Activated CD8-positive, alpha-beta memory T cell treated with anti-CD3 and anti-CD28 coated beads, Interleukin-2, amount 10 ng/mL, durations not matched to agents 7 days and 5 days (primary cell): ENCODE data around the gene NID1. TPM values are rescaled to one million over a fixed set of nuclear protein-coding genes. Genes with fewer than 3 reads are reported as not detected.
A peak's percentile ranks its signal among the peaks of the same experiment; 100 is the strongest.

Experiments used
- ATAC-seq: fragments of 150-1000 bp; cut with Tn5 transposase; one replicate; pipeline ENCODE4 v1.10.0; 2021; ENCODE audit warnings: moderate library complexity
- CTCF ChIA-PET: fragments of 350-600 bp; sonication (Branson Sonifier 250); formaldehyde crosslinking; loops from one replicate; lab custom pipeline; 2021; ENCODE audit warnings: antibody characterized with exemption; lab: Charles Lee
- DNase-seq: peaks from one replicate; pipeline ENCODE4 v3.0.0-alpha.2; 2020
- H3K27ac Mint-ChIP-seq: one replicate; pipeline ENCODE4 v1.8.0; 2021; ENCODE audit warnings: mild to moderate bottlenecking, mixed read lengths
- H3K27me3 Mint-ChIP-seq: one replicate; pipeline ENCODE4 v1.8.0; 2021; ENCODE audit warnings: mixed read lengths
- H3K36me3 Mint-ChIP-seq: one replicate; pipeline ENCODE4 v1.8.0; 2021; ENCODE audit warnings: mild to moderate bottlenecking, mixed read lengths
- H3K4me1 Mint-ChIP-seq: one replicate; pipeline ENCODE4 v1.8.0; 2021; ENCODE audit warnings: mixed read lengths
- H3K4me3 Mint-ChIP-seq: one replicate; pipeline ENCODE4 v1.8.0; 2021; ENCODE audit warnings: mild to moderate bottlenecking, moderate library complexity, mixed read lengths
- H3K9me3 Mint-ChIP-seq: one replicate; pipeline ENCODE4 v1.8.0; 2022; ENCODE audit warnings: low read depth, mixed read lengths
- total RNA-seq, 2 experiments: library from RNA; stranded (reverse); gene quantifications; one replicate each; pipeline ENCODE4 v1.2.3, GENCODE V29; 2021

Gene NID1
- total RNA-seq, 2 experiments from 2014 or later: 0.38 to 0.52 TPM

- H3K4me1 Mint-ChIP-seq: peaks cover 8% of the 10 kb centered on the region
- H3K36me3 Mint-ChIP-seq: no peaks in the 10 kb centered on the region
- peaks cover 7% of the 10 kb centered on the region for H3K27me3 Mint-ChIP-seq
- no peak overlapping the region for H3K4me3 Mint-ChIP-seq
- H3K9me3 Mint-ChIP-seq: no peaks in the 10 kb centered on the region
- H3K27ac Mint-ChIP-seq: no peak overlapping the region
- ATAC-seq (no peak), DNase-seq (peak; percentile 37)
- CTCF ChIA-PET: no interaction called here
Measured at GRCh38 chr1:236023926-236024565, 40.8 kb downstream of the NID1 start.

DNA sequence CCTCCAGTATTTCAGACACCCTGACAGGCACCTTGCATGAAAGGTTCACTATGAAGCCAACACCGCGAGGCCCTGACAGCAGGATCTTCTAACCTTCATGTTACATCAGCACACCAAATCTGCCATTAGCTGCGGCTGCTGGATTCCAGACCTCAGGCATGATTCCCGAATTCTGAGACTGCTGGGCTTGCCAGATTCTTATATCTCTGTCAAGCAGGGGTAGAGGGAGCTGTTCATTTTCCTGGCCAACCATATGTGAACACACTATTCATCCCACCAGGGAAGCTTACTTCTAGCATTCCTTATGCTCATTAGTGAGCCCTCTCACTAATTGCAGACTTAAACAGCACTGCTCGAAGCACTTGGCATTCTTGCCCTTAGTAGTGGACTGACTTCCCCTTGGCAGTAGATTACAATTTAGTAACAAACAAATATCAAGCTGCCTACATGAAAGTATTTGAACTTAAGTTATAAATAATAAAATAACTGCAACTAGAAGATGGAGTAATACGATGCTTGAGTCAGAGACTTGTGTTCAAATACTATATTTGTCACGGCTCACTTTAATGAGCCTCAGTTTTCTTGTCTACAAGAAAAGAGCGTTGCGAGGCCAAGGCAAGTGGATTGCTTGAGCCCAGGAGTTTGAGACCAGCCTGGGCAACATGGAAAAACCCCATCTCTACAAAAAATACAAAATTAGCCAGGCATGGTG is 43.3 kb downstream of the NID1 start:
- DNase-seq (no peak), ATAC-seq (no peak)
- Mint-ChIP-seq H3K36me3 (no peaks in the 10 kb centered on the region), H3K4me1 (peaks cover 2% of the 10 kb centered on the region), H3K27ac (no peak overlapping the region), H3K27me3 (peaks cover 13% of the 10 kb centered on the region), H3K4me3 (no peak overlapping the region), H3K9me3 (no peaks in the 10 kb centered on the region)
- CTCF ChIA-PET: no interaction called here

DNA sequence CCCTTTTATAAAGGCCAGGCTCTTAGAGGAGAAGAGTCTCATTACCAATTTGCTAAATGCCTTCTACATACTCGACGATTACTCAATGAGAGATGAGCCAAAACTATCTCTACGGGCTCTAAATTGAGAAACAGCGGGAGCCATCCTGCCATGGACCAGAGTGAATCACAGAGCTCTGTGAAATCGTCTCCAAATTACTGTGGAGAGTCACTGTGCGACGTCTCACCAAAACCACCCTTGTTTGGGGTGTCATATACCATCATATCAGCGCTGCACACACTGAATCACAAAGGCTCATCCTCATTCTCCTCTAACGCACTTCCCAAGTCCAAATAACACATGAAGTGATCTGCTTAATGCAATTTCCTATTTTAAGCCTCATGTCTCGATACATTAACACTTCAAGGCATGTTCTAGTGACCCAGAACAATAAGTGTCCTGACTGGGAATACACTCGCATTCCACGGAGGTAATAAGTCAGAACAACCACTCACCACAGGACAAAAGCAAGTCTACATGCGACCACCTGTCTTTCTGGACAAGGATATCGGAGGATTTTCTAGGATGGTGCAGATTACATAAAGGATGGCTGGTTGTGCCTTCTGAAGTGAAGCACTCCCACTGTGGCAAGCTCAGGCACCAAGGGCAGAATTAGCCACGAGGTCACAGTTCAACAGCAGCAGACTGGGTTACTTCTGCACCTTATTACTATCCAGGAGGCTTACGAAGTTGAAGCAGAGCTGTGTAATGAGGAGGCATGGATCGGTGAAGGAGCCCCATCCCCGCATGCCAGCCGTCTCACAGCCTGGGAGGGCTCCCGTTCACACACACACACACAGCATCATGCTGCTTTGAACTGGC is 44.3 kb downstream of the NID1 start:
- Mint-ChIP-seq H3K27ac (no peak overlapping the region), H3K4me3 (no peak overlapping the region), H3K4me1 (no peaks in the 10 kb centered on the region), H3K27me3 (peaks cover 16% of the 10 kb centered on the region), H3K9me3 (no peaks in the 10 kb centered on the region), H3K36me3 (no peaks in the 10 kb centered on the region)
- ATAC-seq: no peak
- no peak for DNase-seq
- CTCF ChIA-PET: no interaction called here

DNA sequence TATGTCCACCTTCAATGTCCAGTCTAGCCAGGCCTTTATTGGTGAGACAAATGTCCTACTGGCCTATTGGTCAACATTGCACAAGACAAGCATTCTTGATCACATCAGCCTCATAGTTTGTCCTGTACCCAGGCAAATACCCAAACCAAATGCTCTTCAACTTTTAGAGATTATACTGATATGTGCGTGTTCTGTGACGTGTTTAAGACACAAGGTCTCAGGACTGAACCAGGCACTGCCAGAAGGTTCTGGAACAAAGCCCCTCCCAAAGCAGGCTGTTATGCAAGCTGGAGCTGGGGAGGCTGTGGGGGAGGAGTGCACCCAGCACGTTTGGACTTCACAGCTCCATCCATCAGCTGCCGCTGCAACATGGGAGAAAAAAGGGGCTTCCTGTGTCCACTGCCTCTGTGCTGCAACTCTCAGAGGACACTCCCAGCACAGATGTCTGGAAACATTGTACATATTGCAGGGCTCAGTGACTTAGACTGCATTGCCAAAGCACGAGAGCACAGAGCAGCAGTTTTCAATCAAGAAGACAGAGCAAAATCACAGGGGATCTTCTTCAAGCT is 45.9 kb downstream of the NID1 start:
- no peak overlapping the region for H3K4me3 Mint-ChIP-seq
- no peaks in the 10 kb centered on the region for H3K9me3 Mint-ChIP-seq
- H3K4me1 Mint-ChIP-seq: no peaks in the 10 kb centered on the region
- H3K27ac Mint-ChIP-seq: no peak overlapping the region
- ATAC-seq: no peak
- H3K36me3 Mint-ChIP-seq: no peaks in the 10 kb centered on the region
- H3K27me3 Mint-ChIP-seq: peaks cover 16% of the 10 kb centered on the region
- DNase-seq: no peak
- CTCF ChIA-PET: interaction anchor here (0.9 kb wide), 1 partner anchor 418 kb away, joined by 3 read pairs; no protein-coding TSS in a partner anchor

DNA sequence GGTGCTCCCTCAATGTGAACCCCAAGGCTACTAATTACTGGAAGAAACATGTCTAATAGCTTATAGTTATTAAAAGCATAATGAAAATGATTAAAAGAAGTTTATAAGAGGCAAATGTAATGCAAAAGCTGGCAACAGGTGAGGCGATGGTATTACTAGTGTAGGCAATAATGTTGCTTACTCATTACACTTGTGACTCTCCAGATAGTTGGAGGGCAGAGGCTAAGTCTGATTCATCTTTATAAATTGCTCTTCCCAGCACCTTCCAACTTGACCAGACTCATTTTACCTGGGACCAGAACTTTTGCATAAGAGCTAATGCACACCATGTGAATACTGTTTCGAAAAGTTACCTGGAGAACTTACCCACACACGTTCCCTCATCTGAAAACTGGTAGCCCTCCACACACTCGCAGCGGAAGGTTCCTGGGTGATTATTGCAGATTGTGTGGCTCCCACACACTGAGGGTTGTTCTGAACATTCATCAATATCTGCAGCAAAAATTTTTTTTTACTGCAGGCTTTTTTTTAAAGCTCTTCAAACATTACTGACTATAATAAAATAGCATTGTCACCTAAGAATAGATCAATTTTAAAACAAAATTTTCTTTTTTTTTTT is 48.0 kb downstream of the NID1 start:
- no peak overlapping the region for H3K4me3 Mint-ChIP-seq
- CTCF ChIA-PET: no interaction called here

GRCh38 chr1:236016083-236016482 is 48.8 kb downstream of the NID1 start:
- H3K27ac Mint-ChIP-seq: no peak overlapping the region
- H3K36me3 Mint-ChIP-seq: no peaks in the 10 kb centered on the region
- ATAC-seq (no peak), DNase-seq (no peak)
- no peaks in the 10 kb centered on the region for H3K9me3 Mint-ChIP-seq
- H3K27me3 Mint-ChIP-seq: peaks cover 16% of the 10 kb centered on the region
- CTCF ChIA-PET: no interaction called here
- no peak overlapping the region for H3K4me3 Mint-ChIP-seq
- no peaks in the 10 kb centered on the region for H3K4me1 Mint-ChIP-seq

More for the DNA sequence above, 48.0 kb downstream of the NID1 start:
- Mint-ChIP-seq H3K27me3 (peaks cover 16% of the 10 kb centered on the region), H3K9me3 (no peaks in the 10 kb centered on the region), H3K4me1 (no peaks in the 10 kb centered on the region), H3K36me3 (no peaks in the 10 kb centered on the region), H3K27ac (no peak overlapping the region)
- ATAC-seq (no peak), DNase-seq (no peak)

- DNase-seq (no peak), ATAC-seq (no peak)
- no peak overlapping the region for H3K4me3 Mint-ChIP-seq
- no peaks in the 10 kb centered on the region for H3K4me1 Mint-ChIP-seq
- H3K9me3 Mint-ChIP-seq: no peaks in the 10 kb centered on the region
- H3K27ac Mint-ChIP-seq: no peak overlapping the region
- CTCF ChIA-PET: no interaction called here
- no peaks in the 10 kb centered on the region for H3K36me3 Mint-ChIP-seq
- H3K27me3 Mint-ChIP-seq: peaks cover 12% of the 10 kb centered on the region
Measured at GRCh38 chr1:236015539-236015938, 49.4 kb downstream of the NID1 start.

DNA sequence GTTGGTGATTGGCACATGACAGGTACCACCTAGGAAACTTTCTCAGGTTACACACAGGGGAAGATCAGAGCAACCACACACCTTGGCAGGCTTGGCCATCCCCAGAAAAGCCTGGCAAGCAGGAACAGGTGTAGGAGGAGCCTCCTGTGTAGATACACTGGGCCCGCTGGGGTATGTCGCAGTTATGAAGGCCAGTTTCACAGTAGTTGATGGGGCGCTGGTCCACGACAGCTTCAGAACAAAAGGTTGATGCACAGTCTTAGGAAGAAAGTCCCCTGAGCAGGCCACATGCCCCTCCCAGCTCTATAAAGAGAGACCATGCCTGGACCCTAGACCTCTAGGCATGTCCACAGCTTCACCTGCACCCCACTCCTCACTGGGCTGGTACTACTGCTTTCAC is 51.6 kb downstream of the NID1 start:
- Mint-ChIP-seq H3K27me3 (peaks cover 9% of the 10 kb centered on the region), H3K9me3 (no peaks in the 10 kb centered on the region), H3K36me3 (no peaks in the 10 kb centered on the region), H3K27ac (no peak overlapping the region), H3K4me1 (no peaks in the 10 kb centered on the region), H3K4me3 (no peak overlapping the region)
- no peak for ATAC-seq
- no peak for DNase-seq
- CTCF ChIA-PET: no interaction called here

DNA sequence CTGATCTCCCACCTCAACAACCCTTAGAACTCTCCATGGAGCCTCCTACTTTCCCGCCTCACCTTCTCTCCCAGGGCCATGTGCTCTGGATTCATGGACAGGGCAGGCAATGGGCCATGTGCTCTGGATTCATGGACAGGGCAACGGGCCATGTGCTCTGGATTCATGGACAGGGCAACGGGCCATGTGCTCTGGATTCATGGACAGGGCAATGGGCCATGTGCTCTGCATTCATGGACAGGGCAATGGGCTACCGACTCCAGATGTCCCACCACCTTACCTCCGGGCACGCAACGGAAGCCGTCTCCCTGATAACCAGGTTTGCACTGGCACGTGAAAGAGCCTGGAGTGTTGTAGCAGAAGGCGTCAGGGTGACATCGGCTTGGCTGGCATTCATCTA is 53.2 kb downstream of the NID1 start:
- H3K9me3 Mint-ChIP-seq: no peaks in the 10 kb centered on the region
- CTCF ChIA-PET: interaction anchor here (1.2 kb wide), 1 partner anchor 40 kb away, joined by 3 read pairs; no protein-coding TSS in a partner anchor
- ATAC-seq (no peak), DNase-seq (no peak)
- H3K4me1 Mint-ChIP-seq: no peaks in the 10 kb centered on the region
- H3K27me3 Mint-ChIP-seq: peaks cover 3% of the 10 kb centered on the region
- H3K4me3 Mint-ChIP-seq: no peak overlapping the region
- no peak overlapping the region for H3K27ac Mint-ChIP-seq
- no peaks in the 10 kb centered on the region for H3K36me3 Mint-ChIP-seq

DNA sequence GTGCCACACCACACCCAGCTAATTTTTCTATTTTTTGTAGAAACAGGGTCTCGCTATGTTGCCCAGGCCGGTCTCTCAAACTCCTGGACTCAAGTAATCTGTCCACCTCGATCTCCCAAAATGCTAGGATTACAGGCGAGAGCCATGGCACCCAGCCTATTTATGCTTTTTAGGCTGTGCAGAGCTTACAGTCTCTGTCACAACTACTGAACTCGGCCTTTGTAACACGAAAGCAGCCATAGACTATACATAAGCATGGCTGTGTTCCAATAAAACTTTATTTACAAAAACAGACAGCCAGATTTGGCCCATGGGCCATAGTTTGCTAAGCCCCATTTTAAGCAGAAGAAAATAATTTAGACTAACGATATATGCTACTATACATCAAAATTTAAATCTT is 54.4 kb downstream of the NID1 start:
- H3K36me3 Mint-ChIP-seq: no peaks in the 10 kb centered on the region
- H3K9me3 Mint-ChIP-seq: no peaks in the 10 kb centered on the region
- CTCF ChIA-PET: interaction anchor here (1.2 kb wide), 1 partner anchor 39 kb away, joined by 3 read pairs; no protein-coding TSS in a partner anchor
- no peaks in the 10 kb centered on the region for H3K4me1 Mint-ChIP-seq
- DNase-seq (no peak), ATAC-seq (no peak)
- no peak overlapping the region for H3K27ac Mint-ChIP-seq
- H3K27me3 Mint-ChIP-seq: no peaks in the 10 kb centered on the region
- H3K4me3 Mint-ChIP-seq: no peak overlapping the region

GRCh38 chr1:236009857-236010256 is 55.0 kb downstream of the NID1 start:
- ATAC-seq (no peak), DNase-seq (no peak)
- CTCF ChIA-PET: interaction anchor here (0.7 kb wide), 2 partner anchors 77 to 92 kb away, joined by 3 read pairs; no protein-coding TSS in a partner anchor
- no peaks in the 10 kb centered on the region for H3K4me1 Mint-ChIP-seq
- H3K4me3 Mint-ChIP-seq: no peak overlapping the region
- H3K9me3 Mint-ChIP-seq: no peaks in the 10 kb centered on the region
- H3K27ac Mint-ChIP-seq: no peak overlapping the region
- no peaks in the 10 kb centered on the region for H3K27me3 Mint-ChIP-seq
- H3K36me3 Mint-ChIP-seq: no peaks in the 10 kb centered on the region

- H3K4me1 Mint-ChIP-seq: peaks cover 2% of the 10 kb centered on the region
- no peaks in the 10 kb centered on the region for H3K36me3 Mint-ChIP-seq
- H3K9me3 Mint-ChIP-seq: no peaks in the 10 kb centered on the region
- DNase-seq (no peak), ATAC-seq (no peak)
- no peaks in the 10 kb centered on the region for H3K27me3 Mint-ChIP-seq
- H3K27ac Mint-ChIP-seq: no peak overlapping the region
- H3K4me3 Mint-ChIP-seq: no peak overlapping the region
- CTCF ChIA-PET: no interaction called here
Measured at GRCh38 chr1:236009191-236009590, 55.7 kb downstream of the NID1 start.

GRCh38 chr1:236007781-236008180 is 57.1 kb downstream of the NID1 start:
- no peaks in the 10 kb centered on the region for H3K27me3 Mint-ChIP-seq
- no peak overlapping the region for H3K4me3 Mint-ChIP-seq
- CTCF ChIA-PET: no interaction called here

More at GRCh38 chr1:236007781-236008180, 57.1 kb downstream of the NID1 start:
- Mint-ChIP-seq H3K4me1 (peaks cover 14% of the 10 kb centered on the region), H3K27ac (no peak overlapping the region), H3K9me3 (no peaks in the 10 kb centered on the region), H3K36me3 (no peaks in the 10 kb centered on the region)
- ATAC-seq (no peak), DNase-seq (no peak)
